ENCODE data around the gene CACNA2D2. TPM values are rescaled to one million over a fixed set of nuclear protein-coding genes. Genes with fewer than 3 reads are reported as not detected.

CACNA2D2 gene
- total RNA-seq, 2 donors from 2014 or later: 5.6 to 9.1 TPM

GRCh38 chr3:50478671-50479260 is 24.7 kb downstream of the CACNA2D2 start:
- no peak for DNase-seq (ENCODE audit: low spot score)
- no peaks in the 10 kb centered on the region for H3K4me1 ChIP-seq (replicated peaks)
- H3K36me3 ChIP-seq: no peaks in the 10 kb centered on the region
- 98% methylated on average over 2 of the region's 2 CpGs for WGBS
- TF ChIP-seq POLR2A (IDR thresholded peaks at IDR 0.05) (no peak), POLR2AphosphoS5 (IDR thresholded peaks at IDR 0.05) (no peak)
- TF ChIP-seq, protein P1, sequence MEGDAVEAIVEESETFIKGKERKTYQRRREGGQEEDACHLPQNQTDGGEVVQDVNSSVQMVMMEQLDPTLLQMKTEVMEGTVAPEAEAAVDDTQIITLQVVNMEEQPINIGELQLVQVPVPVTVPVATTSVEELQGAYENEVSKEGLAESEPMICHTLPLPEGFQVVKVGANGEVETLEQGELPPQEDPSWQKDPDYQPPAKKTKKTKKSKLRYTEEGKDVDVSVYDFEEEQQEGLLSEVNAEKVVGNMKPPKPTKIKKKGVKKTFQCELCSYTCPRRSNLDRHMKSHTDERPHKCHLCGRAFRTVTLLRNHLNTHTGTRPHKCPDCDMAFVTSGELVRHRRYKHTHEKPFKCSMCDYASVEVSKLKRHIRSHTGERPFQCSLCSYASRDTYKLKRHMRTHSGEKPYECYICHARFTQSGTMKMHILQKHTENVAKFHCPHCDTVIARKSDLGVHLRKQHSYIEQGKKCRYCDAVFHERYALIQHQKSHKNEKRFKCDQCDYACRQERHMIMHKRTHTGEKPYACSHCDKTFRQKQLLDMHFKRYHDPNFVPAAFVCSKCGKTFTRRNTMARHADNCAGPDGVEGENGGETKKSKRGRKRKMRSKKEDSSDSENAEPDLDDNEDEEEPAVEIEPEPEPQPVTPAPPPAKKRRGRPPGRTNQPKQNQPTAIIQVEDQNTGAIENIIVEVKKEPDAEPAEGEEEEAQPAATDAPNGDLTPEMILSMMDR (IDR thresholded peaks at IDR 0.05): no peak
- intact Hi-C loops (cut with DNase I): no loop called here
- no peaks in the 10 kb centered on the region for H3K9me3 ChIP-seq
- H3K4me3 ChIP-seq: no peak overlapping the region
- H3K27me3 ChIP-seq (replicated peaks; ENCODE audit: insufficient read depth): no peaks in the 10 kb centered on the region
- no peak overlapping the region for H3K27ac ChIP-seq

GRCh38 chr3:50478051-50478450 is 25.4 kb downstream of the CACNA2D2 start:
- DNase-seq (ENCODE audit: low spot score): no peak
- TF ChIP-seq POLR2A (IDR thresholded peaks at IDR 0.05) (no peak), POLR2AphosphoS5 (IDR thresholded peaks at IDR 0.05) (no peak)
- TF ChIP-seq, protein P1 (IDR thresholded peaks at IDR 0.05): no peak
- no peaks in the 10 kb centered on the region for H3K36me3 ChIP-seq
- no peaks in the 10 kb centered on the region for H3K4me1 ChIP-seq (replicated peaks)
- H3K9me3 ChIP-seq: no peaks in the 10 kb centered on the region
- H3K27ac ChIP-seq: no peak overlapping the region
- intact Hi-C loops (cut with DNase I): no loop called here
- no peaks in the 10 kb centered on the region for H3K27me3 ChIP-seq (replicated peaks; ENCODE audit: insufficient read depth)
- no peak overlapping the region for H3K4me3 ChIP-seq
- WGBS: 92% methylated on average over 7 of the region's 7 CpGs

- no peak overlapping the region for H3K27ac ChIP-seq
- TF ChIP-seq, protein P1 (IDR thresholded peaks at IDR 0.05): no peak
- no peak for TF ChIP-seq POLR2A (IDR thresholded peaks at IDR 0.05)
- no peak for TF ChIP-seq POLR2AphosphoS5 (IDR thresholded peaks at IDR 0.05)
- H3K4me1 ChIP-seq (replicated peaks): no peaks in the 10 kb centered on the region
- H3K4me3 ChIP-seq: no peak overlapping the region
- no peaks in the 10 kb centered on the region for H3K36me3 ChIP-seq
- H3K27me3 ChIP-seq (replicated peaks; ENCODE audit: insufficient read depth): no peaks in the 10 kb centered on the region
- intact Hi-C loops (cut with DNase I): no loop called here
- DNase-seq (ENCODE audit: low spot score): no peak
- 98% methylated on average over 12 of the region's 12 CpGs for WGBS
- no peaks in the 10 kb centered on the region for H3K9me3 ChIP-seq
Measured at GRCh38 chr3:50475348-50475747, 28.1 kb downstream of the CACNA2D2 start.

GRCh38 chr3:50474717-50475116 is 28.7 kb downstream of the CACNA2D2 start:
- Histone ChIP-seq H3K27ac (no peak overlapping the region), H3K9me3 (no peaks in the 10 kb centered on the region), H3K36me3 (no peaks in the 10 kb centered on the region), H3K4me3 (no peak overlapping the region), H3K27me3 (replicated peaks; ENCODE audit: insufficient read depth) (no peaks in the 10 kb centered on the region), H3K4me1 (replicated peaks) (no peaks in the 10 kb centered on the region)
- no peak for TF ChIP-seq POLR2A (IDR thresholded peaks at IDR 0.05)
- intact Hi-C loops (cut with DNase I): no loop called here
- DNase-seq (ENCODE audit: low spot score): no peak
- 66% methylated on average over 6 of the region's 6 CpGs for WGBS

- no peak for TF ChIP-seq POLR2AphosphoS5 (IDR thresholded peaks at IDR 0.05)
- TF ChIP-seq, protein P1 (IDR thresholded peaks at IDR 0.05): no peak
- TF ChIP-seq POLR2A (IDR thresholded peaks at IDR 0.05): no peak
- no peak overlapping the region for H3K27ac ChIP-seq
- intact Hi-C loops (cut with DNase I): no loop called here
- no peak overlapping the region for H3K4me3 ChIP-seq
- DNase-seq (ENCODE audit: low spot score): no peak
- no peaks in the 10 kb centered on the region for H3K9me3 ChIP-seq
- WGBS: 45% methylated on average over 10 of the region's 10 CpGs
- no peaks in the 10 kb centered on the region for H3K27me3 ChIP-seq (replicated peaks; ENCODE audit: insufficient read depth)
- no peaks in the 10 kb centered on the region for H3K36me3 ChIP-seq
- no peaks in the 10 kb centered on the region for H3K4me1 ChIP-seq (replicated peaks)
Measured at GRCh38 chr3:50473768-50474167, 29.7 kb downstream of the CACNA2D2 start.

Data from prostate gland (tissue), 2 donors.